Right lobe of liver (tissue), 6 donors: Measurements from ENCODE around the gene GNB2. TPM values are rescaled to one million over a fixed set of nuclear protein-coding genes. Genes with fewer than 3 reads are reported as not detected.
"Not testable (repeated sequence)": the region's sequence is repeated elsewhere in the genome, so short reads cannot be mapped to it uniquely, and the experiment has no call there.

Source experiments
- ATAC-seq, 4 donors: fragments of 200-7000 bp; cut with Tn5 transposase; one replicate each; pipeline ENCODE4 v1.9.1; 2020; ENCODE audit warnings: mild to moderate bottlenecking in 4 of 4, moderate library complexity in 4 of 4
- DNase-seq, 3 donors: peaks; one replicate each; pipeline ENCODE4 v3.0.0-alpha.2; 2020
- H3K27ac ChIP-seq, 3 donors: fragments of 200-600 bp; one replicate each; pipeline ENCODE4 v1.8.0; 2022
- H3K27me3 ChIP-seq, 2 donors: fragments of 200-600 bp; one replicate each; pipeline ENCODE4 v1.8.0; 2022
- H3K36me3 ChIP-seq, 4 donors: fragments of 200-600 bp; sonication (generic) in 1 of 4; one replicate each; pipeline versions ENCODE4 v1.5.1 to v1.8.0; 2017 to 2022; ENCODE audit warnings: control low read depth in 1 of 4
- H3K4me1 ChIP-seq, 4 donors: fragments of 200-600 bp; sonication (generic) in 1 of 4; one replicate each; pipeline versions ENCODE4 v1.5.1 to v1.8.0; 2017 to 2022; ENCODE audit warnings: control low read depth in 1 of 4
- H3K4me3 ChIP-seq, 3 donors: fragments of 200-600 bp; one replicate each; pipeline ENCODE4 v1.8.0; 2022
- H3K9me3 ChIP-seq, 4 donors: fragments of 200-600 bp; sonication (generic) in 1 of 4; one replicate each; pipeline versions ENCODE4 v1.5.1 to v1.8.0; 2017 to 2022; ENCODE audit warnings: control low read depth in 1 of 4
- CTCF ChIP-seq, 4 donors: fragments of 200-600 bp in 3 of 4; fragments of 450-650 bp in 1 of 4; IDR thresholded peaks; one replicate each; pipeline versions ENCODE4 v1.5.1 to v1.8.0; 2016 to 2022; ENCODE audit warnings: antibody characterized with exemption in 4 of 4, mild to moderate bottlenecking in 2 of 4
- POLR2A ChIP-seq: fragments of 450-650 bp; IDR thresholded peaks from one replicate; pipeline ENCODE4 v1.6.1; 2017; ENCODE audit warnings: antibody characterized with exemption, mild to moderate bottlenecking
- WGBS: methylation state at CpG from one replicate; pipeline ENCODE4 v1.1.6; 2018; ENCODE audit warnings: low coverage, low lambda C conversion rate; ENCODE audit not compliant: insufficient coverage; ENCODE audit errors: missing lambda C conversion rate; 5-methylcytosine and 5-hydroxymethylcytosine counted together
- intact Hi-C, 2 donors: fragments of 100-400 bp; cut with DNase I; formaldehyde crosslinking; loops; one replicate each; pipeline versions ENCODE4 v1.11.2 to v1.14.1; 2022
- total RNA-seq, 6 experiments: library from RNA; depleted of rRNA in 2 of 6; stranded (reverse); fragments of >200 nt in 2 of 6; fragmentation: NEBNext Ultra II Directional in 3 of 6; extraction: Animal tissue kit (Norgen Biotek cat#: 25700) in 3 of 6; gene quantifications; one replicate each; pipeline versions ENCODE4 v1.1.0 to v1.2.4, GENCODE V29; 2016 to 2023
- donor health status: DM: no; HTN: yes; CAD: no.
- donor health status: DM: no; HTN: no; CAD: no.
- donor health status: DM: no; HTN: no; CAD: no.
- donor health status: DM: no; HTN: yes; CAD: no.
- donor health status: DM: no; HTN: yes; CAD: no.

The GNB2 gene
- total RNA-seq, 6 experiments from 2014 or later: 75.6 to 133 (median 106) TPM

DNA sequence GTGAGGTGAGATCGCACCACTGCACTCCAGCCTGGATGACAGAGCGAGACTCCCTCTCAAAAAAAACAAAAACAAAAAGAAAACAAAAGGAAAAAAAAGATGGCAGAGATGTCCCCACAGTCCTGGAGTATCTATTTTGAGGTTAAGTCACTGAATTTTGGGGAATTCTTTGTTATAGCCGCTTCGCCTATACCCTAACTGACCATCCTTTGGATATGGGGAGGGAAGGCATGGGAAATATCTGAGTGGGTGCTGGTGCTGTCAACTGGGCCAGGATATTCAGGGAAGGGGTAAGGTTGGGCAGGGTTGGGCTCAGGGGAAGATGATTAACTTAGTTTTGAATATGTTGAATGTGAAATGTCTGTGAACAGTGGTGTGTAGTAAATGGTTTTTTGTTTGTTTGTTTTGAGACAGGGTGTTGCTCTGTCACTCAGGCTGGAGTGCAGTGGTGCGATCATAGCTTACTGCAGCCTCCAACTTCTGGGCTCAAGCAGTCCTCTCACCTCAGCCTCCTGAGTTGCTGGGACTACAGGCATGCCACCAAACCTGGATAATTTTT lies 8.3 kb upstream of the GNB2 start:
- intact Hi-C loops: no loop called here
- Histone ChIP-seq H3K36me3 (no peaks in the 10 kb centered on the region), H3K27ac (no peak overlapping the region), H3K4me3 (no peak overlapping the region), H3K9me3 (no peaks in the 10 kb centered on the region), H3K4me1 (no peaks in the 10 kb centered on the region), H3K27me3 (no peaks in the 10 kb centered on the region)
- ATAC-seq (no peak), DNase-seq (no peak)
- TF ChIP-seq CTCF (IDR thresholded peaks at IDR 0.05) (no peak), POLR2A (no peak)
- WGBS: 85% methylated on average over 5 of the region's 5 CpGs

DNA sequence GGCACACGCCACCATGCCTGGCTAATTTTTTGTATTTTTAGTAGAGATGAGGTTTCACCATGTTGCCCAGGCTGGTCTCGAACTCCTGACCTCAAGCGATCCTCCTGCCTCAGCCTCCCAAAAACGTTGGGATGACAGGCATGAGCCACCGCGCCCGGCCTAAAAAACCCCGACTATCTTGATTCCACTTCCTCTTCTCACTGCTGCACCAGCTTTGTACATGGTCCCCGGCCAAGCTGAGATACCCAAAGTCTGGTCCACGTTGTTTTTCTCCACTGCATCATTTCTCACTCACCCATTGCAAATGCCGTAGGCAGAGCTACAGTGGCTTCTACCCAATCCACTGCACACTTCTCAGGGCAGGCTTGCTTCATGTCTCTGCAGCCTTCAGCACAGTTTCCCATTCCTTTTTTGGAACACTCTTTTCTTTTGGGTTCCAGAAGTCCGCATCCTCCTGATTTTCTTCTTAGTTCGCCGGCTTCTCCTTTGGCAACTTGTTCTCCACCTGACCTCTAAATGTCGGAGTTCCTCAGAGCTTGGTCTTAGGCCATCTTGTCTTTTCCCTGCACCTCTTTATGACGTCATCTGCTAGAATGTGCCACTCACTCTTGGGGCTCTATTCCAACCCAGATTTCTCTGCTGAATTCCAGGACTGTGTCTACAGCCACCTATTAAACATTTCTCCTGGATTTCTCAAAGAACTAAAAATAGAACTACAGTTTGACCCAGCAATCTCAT lies 6.0 kb upstream of the GNB2 start:
- no peak for TF ChIP-seq CTCF (IDR thresholded peaks at IDR 0.05)
- TF ChIP-seq POLR2A: no peak
- Histone ChIP-seq H3K27me3 (no peaks in the 10 kb centered on the region), H3K9me3 (no peaks in the 10 kb centered on the region), H3K36me3 (no peaks in the 10 kb centered on the region), H3K4me3 (no peak overlapping the region), H3K27ac (no peak overlapping the region), H3K4me1 (no peaks in the 10 kb centered on the region)
- intact Hi-C loops: no loop called here
- 81% methylated on average over 10 of the region's 16 CpGs for WGBS
- DNase-seq (no peak), ATAC-seq (no peak)

GRCh38 chr7:100668069-100668449 lies 5.5 kb upstream of the GNB2 start:
- no peak for ATAC-seq
- Histone ChIP-seq H3K4me3 (no peak overlapping the region), H3K9me3 (no peaks in the 10 kb centered on the region), H3K27me3 (no peaks in the 10 kb centered on the region), H3K36me3 (no peaks in the 10 kb centered on the region), H3K27ac (no peak overlapping the region), H3K4me1 (no peaks in the 10 kb centered on the region)
- no peak for DNase-seq
- WGBS: 88% methylated on average over 2 of the region's 2 CpGs
- TF ChIP-seq POLR2A (no peak), CTCF (IDR thresholded peaks at IDR 0.05) (no peak)
- intact Hi-C loops: no loop called here

GRCh38 chr7:100669106-100669505 lies 4.4 kb upstream of the GNB2 start:
- ATAC-seq, H3K9me3 ChIP-seq, intact Hi-C loops, H3K27ac ChIP-seq, H3K4me3 ChIP-seq, DNase-seq, H3K36me3 ChIP-seq, H3K27me3 ChIP-seq, H3K4me1 ChIP-seq: not testable (repeated sequence)
- WGBS: 97% methylated on average over 9 of the region's 12 CpGs

GRCh38 chr7:100670074-100670473 lies 3.5 kb upstream of the GNB2 start:
- no peak overlapping the region for H3K27ac ChIP-seq
- H3K9me3 ChIP-seq: no peaks in the 10 kb centered on the region
- no peaks in the 10 kb centered on the region for H3K4me1 ChIP-seq
- H3K36me3 ChIP-seq: no peaks in the 10 kb centered on the region
- TF ChIP-seq POLR2A: no peak
- no peak for TF ChIP-seq CTCF (IDR thresholded peaks at IDR 0.05)
- 73% methylated on average over 8 of the region's 8 CpGs for WGBS
- no peaks in the 10 kb centered on the region for H3K27me3 ChIP-seq
- intact Hi-C loops: loop anchor here in 1 of 2 donors (10.0 kb wide), 1 partner anchor 85 kb away; the partner anchor contains the start of genes FBXO24 and LRCH4
- H3K4me3 ChIP-seq: no peak overlapping the region
- no peak for DNase-seq
- ATAC-seq: no peak
